Neural progenitor cell (in vitro differentiated cells): ENCODE data around the gene NDUFA3. TPM values are rescaled to one million over a fixed set of nuclear protein-coding genes. Genes with fewer than 3 reads are reported as not detected.
A peak's percentile ranks its signal among the peaks of the same experiment; 100 is the strongest.

Source experiments
- DNase-seq: peaks from one replicate; pipeline ENCODE4 v3.0.0-alpha.2; 2016; ENCODE audit warnings: low spot score
- H2AFZ ChIP-seq: fragments of 200-600 bp; sonication (generic); replicated peaks from 2 replicates; pipeline ENCODE4 v1.6.1; 2016; ENCODE audit warnings: antibody characterized with exemption
- H3F3A ChIP-seq: fragments of 200-600 bp; sonication (generic); 2 replicates; pipeline ENCODE4 v1.6.1; 2016; ENCODE audit warnings: antibody characterized with exemption, low read depth
- H3K27ac ChIP-seq: fragments of 200-600 bp; sonication (generic); 2 replicates; pipeline ENCODE4 v1.5.1; 2016; ENCODE audit warnings: mild to moderate bottlenecking
- H3K27me3 ChIP-seq: fragments of 200-600 bp; sonication (generic); 2 replicates; pipeline ENCODE4 v1.6.1; 2016; ENCODE audit warnings: mild to moderate bottlenecking, moderate library complexity
- H3K36me3 ChIP-seq: fragments of 200-600 bp; sonication (generic); 2 replicates; pipeline ENCODE4 v1.5.1; 2016
- H3K4me1 ChIP-seq: fragments of 200-600 bp; sonication (generic); 2 replicates; pipeline ENCODE4 v1.6.1; 2016; ENCODE audit warnings: mixed run types
- H3K4me2 ChIP-seq: fragments of 200-600 bp; sonication (generic); 2 replicates; pipeline ENCODE4 v1.6.1; 2016
- H3K4me3 ChIP-seq: fragments of 200-600 bp; sonication (generic); 2 replicates; pipeline ENCODE4 v1.5.1; 2016
- H3K79me2 ChIP-seq: fragments of 200-600 bp; sonication (generic); 2 replicates; pipeline ENCODE4 v1.6.1; 2016; ENCODE audit warnings: low read depth
- H3K9ac ChIP-seq: fragments of 200-600 bp; sonication (generic); 2 replicates; pipeline ENCODE4 v1.6.1; 2016
- H3K9me3 ChIP-seq: fragments of 200-600 bp; sonication (generic); 2 replicates; pipeline ENCODE4 v1.5.1; 2016; ENCODE audit warnings: low read depth
- H4K20me1 ChIP-seq: fragments of 200-600 bp; sonication (generic); 2 replicates; pipeline ENCODE4 v1.6.1; 2016; ENCODE audit warnings: low read depth
- H3K27ac Mint-ChIP-seq: 3 replicates; pipeline ENCODE4 v1.8.0; 2021; ENCODE audit warnings: mixed read lengths
- H3K27me3 Mint-ChIP-seq: 2 replicates; pipeline ENCODE4 v1.8.0; 2022; ENCODE audit warnings: low read depth, mild to moderate bottlenecking, inconsistent platforms, moderate library complexity, mixed read lengths; ENCODE audit not compliant: insufficient read depth
- H3K36me3 Mint-ChIP-seq: 3 replicates; pipeline ENCODE4 v1.8.0; 2021; ENCODE audit warnings: mixed read lengths
- H3K4me1 Mint-ChIP-seq: 3 replicates; pipeline ENCODE4 v1.8.0; 2021; ENCODE audit warnings: mixed read lengths
- H3K4me3 Mint-ChIP-seq: 3 replicates; pipeline ENCODE4 v1.8.0; 2021; ENCODE audit warnings: mild to moderate bottlenecking, moderate library complexity, mixed read lengths
- H3K9me3 Mint-ChIP-seq: 3 replicates; pipeline ENCODE4 v1.8.0; 2020; ENCODE audit warnings: mixed read lengths
- CTCF ChIP-seq: fragments of 200-600 bp; sonication (generic); IDR thresholded peaks from 2 replicates; pipeline ENCODE4 v1.5.1; 2017; ENCODE audit warnings: antibody characterized with exemption, mild to moderate bottlenecking
- EZH2 ChIP-seq: fragments of 200-600 bp; sonication (generic); IDR thresholded peaks from 2 replicates; pipeline ENCODE4 v1.6.1; 2017; ENCODE audit warnings: antibody characterized with exemption, mild to moderate bottlenecking, moderate library complexity
- EZH2phosphoT487 ChIP-seq: fragments of 200-600 bp; sonication (generic); IDR thresholded peaks from 2 replicates; pipeline ENCODE4 v1.6.1; 2017; ENCODE audit warnings: antibody characterized with exemption
- total RNA-seq: library from RNA; depleted of rRNA; stranded (reverse); fragments of >200 nt; gene quantifications from 2 replicates; pipeline ENCODE4 v1.2.3, GENCODE V29; 2015; ENCODE audit warnings: low replicate concordance

NDUFA3 gene
- total RNA-seq, 1 donor from 2014 or later: 75.9 TPM

- no peaks in the 10 kb centered on the region for H3K9me3 ChIP-seq
- no peaks in the 10 kb centered on the region for H3K36me3 ChIP-seq
- Mint-ChIP-seq H3K4me1 (peaks cover 2% of the 10 kb centered on the region), H3K27me3 (peaks cover 9% of the 10 kb centered on the region), H3K36me3 (peaks cover 53% of the 10 kb centered on the region), H3K27ac (no peak overlapping the region), H3K4me3 (peak overlapping the region; percentile 74), H3K9me3 (no peaks in the 10 kb centered on the region)
- H3K27ac ChIP-seq: no peak overlapping the region
- peaks cover 5% of the 10 kb centered on the region for H3K79me2 ChIP-seq
- no peaks in the 10 kb centered on the region for H3K4me1 ChIP-seq
- DNase-seq: no peak
- H2AFZ ChIP-seq: no peak overlapping the region
- no peaks in the 10 kb centered on the region for H3K27me3 ChIP-seq
- no peaks in the 10 kb centered on the region for H3F3A ChIP-seq
- no peak overlapping the region for H3K9ac ChIP-seq
- H3K4me3 ChIP-seq: no peak overlapping the region
- peaks cover 34% of the 10 kb centered on the region for H4K20me1 ChIP-seq
- no peak overlapping the region for H3K4me2 ChIP-seq
- TF ChIP-seq EZH2phosphoT487 (no peak), CTCF (no peak), EZH2 (no peak)
Observed at GRCh38 chr19:54147676-54148075, 45.0 kb downstream of the NDUFA3 start.

GRCh38 chr19:54148158-54148557 is 45.5 kb downstream of the NDUFA3 start:
- no peak for DNase-seq
- no peak overlapping the region for H3K4me2 ChIP-seq
- Mint-ChIP-seq H3K4me1 (peaks cover 2% of the 10 kb centered on the region), H3K36me3 (peaks cover 50% of the 10 kb centered on the region), H3K4me3 (no peak overlapping the region), H3K9me3 (no peaks in the 10 kb centered on the region), H3K27ac (no peak overlapping the region), H3K27me3 (peaks cover 9% of the 10 kb centered on the region)
- peaks cover 29% of the 10 kb centered on the region for H4K20me1 ChIP-seq
- H3K9ac ChIP-seq: no peak overlapping the region
- no peaks in the 10 kb centered on the region for H3K36me3 ChIP-seq
- no peaks in the 10 kb centered on the region for H3K27me3 ChIP-seq
- H3K27ac ChIP-seq: no peak overlapping the region
- no peaks in the 10 kb centered on the region for H3K9me3 ChIP-seq
- H3K4me3 ChIP-seq: no peak overlapping the region
- H3K79me2 ChIP-seq: no peaks in the 10 kb centered on the region
- no peaks in the 10 kb centered on the region for H3K4me1 ChIP-seq
- TF ChIP-seq EZH2 (no peak), EZH2phosphoT487 (no peak), CTCF (no peak)
- H3F3A ChIP-seq: peaks cover 3% of the 10 kb centered on the region
- no peak overlapping the region for H2AFZ ChIP-seq

GRCh38 chr19:54149021-54149812 is 46.6 kb downstream of the NDUFA3 start:
- Histone ChIP-seq H3K27ac (no peak overlapping the region), H3F3A (peaks cover 13% of the 10 kb centered on the region), H3K4me3 (no peak overlapping the region), H3K36me3 (no peaks in the 10 kb centered on the region), H3K4me1 (no peaks in the 10 kb centered on the region), H3K9ac (no peak overlapping the region), H2AFZ (no peak overlapping the region), H3K4me2 (no peak overlapping the region), H4K20me1 (peaks cover 27% of the 10 kb centered on the region), H3K27me3 (no peaks in the 10 kb centered on the region), H3K79me2 (no peaks in the 10 kb centered on the region), H3K9me3 (no peaks in the 10 kb centered on the region)
- Mint-ChIP-seq H3K9me3 (no peaks in the 10 kb centered on the region), H3K4me1 (peaks cover 2% of the 10 kb centered on the region), H3K27ac (no peak overlapping the region), H3K27me3 (peaks cover 6% of the 10 kb centered on the region), H3K4me3 (no peak overlapping the region), H3K36me3 (peaks cover 47% of the 10 kb centered on the region)
- no peak for TF ChIP-seq EZH2
- DNase-seq: no peak

- DNase-seq: no peak
- Histone ChIP-seq H3K9me3 (no peaks in the 10 kb centered on the region), H3K36me3 (no peaks in the 10 kb centered on the region), H3K4me3 (no peak overlapping the region), H2AFZ (no peak overlapping the region), H3K4me1 (no peaks in the 10 kb centered on the region), H3K9ac (no peak overlapping the region), H3K27ac (no peak overlapping the region), H4K20me1 (peaks cover 37% of the 10 kb centered on the region), H3K79me2 (no peaks in the 10 kb centered on the region), H3F3A (peaks cover 25% of the 10 kb centered on the region), H3K27me3 (no peaks in the 10 kb centered on the region), H3K4me2 (no peak overlapping the region)
- Mint-ChIP-seq H3K4me3 (peak overlapping the region; percentile 13), H3K4me1 (peaks cover 2% of the 10 kb centered on the region), H3K27me3 (peaks cover 4% of the 10 kb centered on the region), H3K36me3 (peaks cover 41% of the 10 kb centered on the region), H3K9me3 (no peaks in the 10 kb centered on the region), H3K27ac (peak overlapping the region; percentile 74)
- TF ChIP-seq EZH2phosphoT487: no peak
- no peak for TF ChIP-seq EZH2
- TF ChIP-seq CTCF: no peak
Observed at GRCh38 chr19:54151362-54152035, 48.8 kb downstream of the NDUFA3 start.
